Panc1 (cell line): ENCODE data around the gene IL1R2. TPM values are rescaled to one million over a fixed set of nuclear protein-coding genes. Genes with fewer than 3 reads are reported as not detected.

Experiments
- ATAC-seq: fragments of 200-7000 bp; cut with Tn5 transposase; 2 replicates; pipeline ENCODE4 v1.9.1; 2020; ENCODE audit warnings: mild to moderate bottlenecking, moderate library complexity
- BruUV-seq: library from RNA; stranded (reverse); fragments of 400-500 nt; replicated peaks from 2 replicates; lab custom pipeline; 2021; lab: Mats Ljungman, UMichigan
- CTCF ChIA-PET: fragments of 300-600 bp; sonication (Branson Sonifier 250); formaldehyde crosslinking; loops from one replicate; lab custom pipeline; 2022; ENCODE audit warnings: antibody characterized with exemption; lab: Charles Lee
- POLR2A ChIA-PET: fragments of 300-600 bp; sonication (Branson Sonifier 250); formaldehyde crosslinking; loops from one replicate; lab custom pipeline; 2022; ENCODE audit warnings: antibody characterized with exemption; lab: Charles Lee
- DNase-seq: peaks from one replicate; pipeline ENCODE4 v3.0.0-alpha.2; 2010; ENCODE audit warnings: low read depth, low spot score
- H3K27ac ChIP-seq: 2 replicates; pipeline ENCODE4 v1.5.1; 2011; ENCODE audit warnings: mild to moderate bottlenecking, low read length, inconsistent platforms
- H3K27me3 ChIP-seq: fragments of 200-500 bp; sonication (Bioruptor generic); 2 replicates; pipeline ENCODE4 v1.6.0; 2014; ENCODE audit warnings: low read length, inconsistent platforms; ENCODE audit not compliant: control insufficient read depth, insufficient read depth
- H3K36me3 ChIP-seq: fragments of 200-500 bp; sonication (Bioruptor generic); 2 replicates; pipeline ENCODE4 v1.5.1; 2014; ENCODE audit warnings: inconsistent platforms, mild to moderate bottlenecking, low read length, moderate library complexity; ENCODE audit not compliant: control insufficient read depth, insufficient read depth
- H3K4me1 ChIP-seq: 2 replicates; pipeline ENCODE4 v1.5.1; 2011; ENCODE audit warnings: inconsistent platforms, mild to moderate bottlenecking, low read length, moderate library complexity; ENCODE audit not compliant: control insufficient read depth, insufficient read depth
- H3K4me3 ChIP-seq, 2 experiments: 2 replicates each; pipeline ENCODE4 v1.5.1; 2011 to 2012; ENCODE audit warnings: low read depth in 2 of 2, low read length in 2 of 2, mild to moderate bottlenecking in 2 of 2, inconsistent platforms in 1 of 2, moderate library complexity in 1 of 2
- H3K9me3 ChIP-seq: fragments of 200-500 bp; sonication (Bioruptor generic); 2 replicates; pipeline ENCODE4 v1.5.1; 2014; ENCODE audit warnings: low read depth, mild to moderate bottlenecking, inconsistent platforms, low read length, moderate library complexity; ENCODE audit not compliant: control insufficient read depth, insufficient read depth
- CTCF ChIP-seq: fragments of 450-650 bp; IDR thresholded peaks from 2 replicates; pipeline ENCODE4 v1.5.1; 2017; ENCODE audit warnings: mild to moderate bottlenecking
- POLR2AphosphoS5 ChIP-seq: IDR thresholded peaks from 2 replicates; pipeline ENCODE4 v1.6.1; 2012; ENCODE audit warnings: mild to moderate bottlenecking, low read depth, low read length, moderate library complexity
- REST ChIP-seq, 2 experiments: IDR thresholded peaks; 2 replicates each; pipeline ENCODE4 v1.6.1; 2011 to 2012; ENCODE audit warnings: low read depth in 2 of 2, control low read depth in 1 of 2, low read length in 1 of 2, mild to moderate bottlenecking in 1 of 2, moderate library complexity in 1 of 2; ENCODE audit not compliant: insufficient read depth in 1 of 2
- SIN3A ChIP-seq: IDR thresholded peaks from 2 replicates; pipeline ENCODE4 v1.6.1; 2012; ENCODE audit warnings: low read depth, mild to moderate bottlenecking, low read length, moderate library complexity, borderline replicate concordance; ENCODE audit not compliant: insufficient read depth
- TCF7L2 ChIP-seq: IDR thresholded peaks from 2 replicates; pipeline ENCODE4 v1.6.1; 2011; ENCODE audit warnings: mild to moderate bottlenecking, low read depth, low read length, inconsistent platforms
- in situ Hi-C: cut with HindIII; loops from 2 replicates; pipeline ENCODE4 v1.10.0; 2016; ENCODE audit warnings: low sequenced_read_pairs, low pct_unique_long_range_greater_than_20kb
- intact Hi-C: fragments of 100-400 bp; cut with micrococcal nuclease; formaldehyde crosslinking; loops from one replicate; pipeline ENCODE4 v1.10.0; 2022; ENCODE audit not compliant: unreplicated experiment
- total RNA-seq: library from RNA; stranded (reverse); gene quantifications from one replicate; pipeline ENCODE4 v1.2.1, GENCODE V29; 2021; ENCODE audit not compliant: unreplicated experiment

IL1R2 gene
- total RNA-seq, 1 experiment from 2014 or later: 0.15 TPM

DNA sequence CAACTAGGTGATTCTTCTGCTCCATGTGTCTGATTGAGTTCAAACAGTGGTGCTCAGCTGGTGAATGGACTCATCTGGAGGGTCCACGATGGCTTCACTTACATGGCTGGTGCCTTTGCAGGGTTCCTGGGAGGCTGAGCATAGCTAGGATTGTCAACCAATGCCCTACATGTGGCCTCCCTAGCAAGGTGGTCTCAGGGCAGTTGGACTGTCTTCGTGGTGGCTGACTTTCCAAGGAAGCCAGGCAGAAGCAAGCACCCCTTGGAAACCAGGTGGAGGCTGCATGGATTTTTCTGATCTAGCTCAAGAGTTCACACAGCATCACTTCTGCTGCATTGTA, 6.8 kb downstream of the IL1R2 start:
- in situ Hi-C loops: no loop called here
- ATAC-seq: no peak
- no TSS peak for BruUV-seq
- no peak for DNase-seq
- H3K9me3 ChIP-seq: no peaks in the 10 kb centered on the region
- no peak overlapping the region for H3K4me3 ChIP-seq
- no peaks in the 10 kb centered on the region for H3K4me1 ChIP-seq
- CTCF ChIA-PET: no interaction called here
- H3K36me3 ChIP-seq: no peaks in the 10 kb centered on the region
- no peak overlapping the region for H3K27ac ChIP-seq
- peaks cover 6% of the 10 kb centered on the region for H3K27me3 ChIP-seq
- intact Hi-C loops: no loop called here
- TF ChIP-seq SIN3A: no peak
- TF ChIP-seq TCF7L2: no peak
- no peak for TF ChIP-seq CTCF
- no peak for TF ChIP-seq POLR2AphosphoS5
- no peak for TF ChIP-seq REST (IDR thresholded peaks at IDR 0.05; ENCODE audit: insufficient read depth in 1 of 2, low read depth in 2 of 2, low read length in 1 of 2)
- POLR2A ChIA-PET: no interaction called here

- intact Hi-C loops: no loop called here
- no peaks in the 10 kb centered on the region for H3K4me1 ChIP-seq
- in situ Hi-C loops: no loop called here
- no peak overlapping the region for H3K4me3 ChIP-seq
- POLR2A ChIA-PET: no interaction called here
- no peak overlapping the region for H3K27ac ChIP-seq
- no peaks in the 10 kb centered on the region for H3K36me3 ChIP-seq
- BruUV-seq: no TSS peak
- TF ChIP-seq REST (IDR thresholded peaks at IDR 0.05; ENCODE audit: insufficient read depth in 1 of 2, low read depth in 2 of 2, low read length in 1 of 2): no peak
- no peak for TF ChIP-seq CTCF
- no peak for TF ChIP-seq TCF7L2
- no peak for TF ChIP-seq POLR2AphosphoS5
- no peak for TF ChIP-seq SIN3A
- CTCF ChIA-PET: interaction anchor here (0.8 kb wide), 1 partner anchor 242 kb away, joined by 3 read pairs; no protein-coding TSS in a partner anchor
- peaks cover 3% of the 10 kb centered on the region; the same call in 1 of the 2 replicates for H3K27me3 ChIP-seq
- ATAC-seq (no peak), DNase-seq (no peak)
- H3K9me3 ChIP-seq: no peaks in the 10 kb centered on the region
Measured at GRCh38 chr2:101998896-101999789, 7.4 kb downstream of the IL1R2 start.
